AG09309 (cell line): ENCODE results near the gene AFMID.

ENCODE experiments used
- DNase-seq: peaks from one replicate; pipeline ENCODE4 v3.0.0-alpha.2; 2010; ENCODE audit warnings: low read depth
- H3K4me3 ChIP-seq: 2 replicates; pipeline ENCODE4 v1.5.1; 2011; ENCODE audit warnings: mild to moderate bottlenecking, low read depth, low read length, moderate library complexity; ENCODE audit not compliant: control insufficient read depth
- TF ChIP-seq, protein P1 (sequence below): IDR thresholded peaks from 2 replicates; pipeline ENCODE4 v1.5.1; 2011; ENCODE audit warnings: mild to moderate bottlenecking, low read depth, low read length, inconsistent platforms; ENCODE audit not compliant: insufficient read depth, control insufficient read depth; ENCODE audit errors: missing control alignments

Gene AFMID

DNA sequence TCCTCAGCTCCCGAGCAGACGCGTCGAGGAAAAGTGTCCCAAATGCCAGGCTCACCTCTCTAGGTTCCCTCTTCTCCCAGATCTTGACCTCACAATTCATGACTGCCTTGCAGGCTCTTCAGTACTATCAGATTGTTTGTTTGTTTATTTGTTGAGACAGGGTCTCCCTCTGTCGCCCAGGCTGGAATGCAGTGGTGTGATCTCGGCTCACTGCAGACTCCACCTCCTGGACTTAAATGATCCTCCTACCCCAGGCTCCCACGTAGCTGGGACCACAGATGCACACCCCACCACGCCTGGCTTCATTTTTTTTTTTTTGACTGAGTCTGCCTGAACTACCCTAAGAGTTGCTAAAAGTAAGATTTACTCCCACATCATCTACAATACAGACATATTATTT, 60.1 kb downstream of the AFMID start:
- TF ChIP-seq, protein P1, sequence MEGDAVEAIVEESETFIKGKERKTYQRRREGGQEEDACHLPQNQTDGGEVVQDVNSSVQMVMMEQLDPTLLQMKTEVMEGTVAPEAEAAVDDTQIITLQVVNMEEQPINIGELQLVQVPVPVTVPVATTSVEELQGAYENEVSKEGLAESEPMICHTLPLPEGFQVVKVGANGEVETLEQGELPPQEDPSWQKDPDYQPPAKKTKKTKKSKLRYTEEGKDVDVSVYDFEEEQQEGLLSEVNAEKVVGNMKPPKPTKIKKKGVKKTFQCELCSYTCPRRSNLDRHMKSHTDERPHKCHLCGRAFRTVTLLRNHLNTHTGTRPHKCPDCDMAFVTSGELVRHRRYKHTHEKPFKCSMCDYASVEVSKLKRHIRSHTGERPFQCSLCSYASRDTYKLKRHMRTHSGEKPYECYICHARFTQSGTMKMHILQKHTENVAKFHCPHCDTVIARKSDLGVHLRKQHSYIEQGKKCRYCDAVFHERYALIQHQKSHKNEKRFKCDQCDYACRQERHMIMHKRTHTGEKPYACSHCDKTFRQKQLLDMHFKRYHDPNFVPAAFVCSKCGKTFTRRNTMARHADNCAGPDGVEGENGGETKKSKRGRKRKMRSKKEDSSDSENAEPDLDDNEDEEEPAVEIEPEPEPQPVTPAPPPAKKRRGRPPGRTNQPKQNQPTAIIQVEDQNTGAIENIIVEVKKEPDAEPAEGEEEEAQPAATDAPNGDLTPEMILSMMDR: no peak

DNA sequence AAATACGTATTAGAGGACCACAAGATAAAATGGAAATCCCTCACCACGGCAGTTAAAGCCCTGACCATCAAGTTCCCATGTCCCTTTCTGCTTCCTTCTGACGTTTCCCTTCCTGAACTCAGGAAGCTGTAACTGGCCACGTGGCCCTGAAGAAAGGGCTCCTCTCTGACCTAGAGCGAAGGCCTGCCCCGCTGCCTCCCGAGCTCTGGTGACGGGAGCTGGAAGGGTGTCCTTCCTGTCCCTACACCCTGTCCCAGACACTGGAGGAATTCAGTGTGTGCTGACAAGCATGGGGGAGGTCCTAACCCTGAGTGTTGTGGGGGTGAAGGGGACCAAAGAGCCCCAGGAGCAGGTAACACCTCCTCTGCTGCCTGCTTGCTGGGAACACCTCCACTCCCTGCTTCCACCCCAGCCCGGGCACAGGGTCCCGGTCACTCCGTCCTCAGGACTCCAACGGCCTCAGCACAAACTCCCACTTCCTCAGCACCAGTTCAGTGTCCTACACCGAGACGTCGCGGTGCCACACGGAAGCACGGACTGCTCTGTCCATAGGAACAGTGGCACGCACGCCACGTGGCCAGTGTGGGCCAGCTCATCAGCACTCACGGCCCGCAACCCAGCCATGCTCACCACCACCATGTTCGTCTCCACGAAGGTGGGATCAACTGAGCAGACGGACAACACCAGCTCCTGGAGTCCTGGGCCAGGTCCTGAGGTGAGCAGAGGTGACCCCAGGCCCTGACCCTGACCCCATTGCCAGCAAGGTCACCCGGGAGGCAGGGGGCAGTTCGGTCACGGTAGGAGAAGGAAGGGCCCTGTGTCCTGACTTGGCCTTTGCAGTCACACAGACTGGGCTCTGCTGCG, 61.1 kb downstream of the AFMID start:
- H3K4me3 ChIP-seq: no peak overlapping the region
- TF ChIP-seq, protein P1: no peak
- DNase-seq: no peak

More for the DNA sequence above, 60.1 kb downstream of the AFMID start:
- DNase-seq: no peak
- H3K4me3 ChIP-seq: no peak overlapping the region

DNA sequence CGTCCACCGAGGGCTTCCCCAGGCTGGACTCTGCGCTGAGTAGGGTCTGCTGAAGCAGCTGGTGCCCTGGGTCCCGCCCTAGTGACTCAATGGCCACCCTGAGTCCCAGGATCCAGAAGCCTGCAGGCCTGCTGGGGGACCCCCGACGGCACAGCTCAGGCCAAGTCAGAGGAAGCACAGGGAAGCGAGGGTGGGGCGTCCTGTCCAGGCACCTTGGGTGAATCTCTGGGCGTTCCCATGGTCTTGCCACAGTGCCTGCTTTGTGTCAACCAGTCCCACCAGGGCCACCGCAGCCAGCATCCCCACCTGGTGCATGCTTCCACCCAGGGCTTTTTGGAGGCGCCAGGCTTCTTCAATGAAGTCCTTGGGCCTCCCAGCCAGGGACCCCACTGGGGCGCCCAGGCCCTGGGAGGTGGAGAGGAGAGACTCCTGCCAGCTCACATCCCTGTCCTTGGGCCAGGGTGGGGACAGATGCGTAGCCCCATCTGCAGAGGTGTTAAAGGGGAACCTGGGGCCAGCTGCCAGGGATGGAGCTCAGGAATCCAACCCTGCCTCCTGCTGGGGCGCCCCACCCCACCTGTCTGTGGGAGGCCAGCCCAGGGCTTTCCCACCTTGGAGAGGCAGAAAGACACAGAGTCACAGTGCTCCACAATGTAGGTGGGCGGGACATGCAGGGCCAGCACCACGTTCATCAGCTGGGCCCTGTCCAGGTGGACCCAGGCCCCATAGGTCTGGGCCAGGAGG, 62.1 kb downstream of the AFMID start:
- no peak overlapping the region for H3K4me3 ChIP-seq
- no peak for DNase-seq
- TF ChIP-seq, protein P1: no peak

DNA sequence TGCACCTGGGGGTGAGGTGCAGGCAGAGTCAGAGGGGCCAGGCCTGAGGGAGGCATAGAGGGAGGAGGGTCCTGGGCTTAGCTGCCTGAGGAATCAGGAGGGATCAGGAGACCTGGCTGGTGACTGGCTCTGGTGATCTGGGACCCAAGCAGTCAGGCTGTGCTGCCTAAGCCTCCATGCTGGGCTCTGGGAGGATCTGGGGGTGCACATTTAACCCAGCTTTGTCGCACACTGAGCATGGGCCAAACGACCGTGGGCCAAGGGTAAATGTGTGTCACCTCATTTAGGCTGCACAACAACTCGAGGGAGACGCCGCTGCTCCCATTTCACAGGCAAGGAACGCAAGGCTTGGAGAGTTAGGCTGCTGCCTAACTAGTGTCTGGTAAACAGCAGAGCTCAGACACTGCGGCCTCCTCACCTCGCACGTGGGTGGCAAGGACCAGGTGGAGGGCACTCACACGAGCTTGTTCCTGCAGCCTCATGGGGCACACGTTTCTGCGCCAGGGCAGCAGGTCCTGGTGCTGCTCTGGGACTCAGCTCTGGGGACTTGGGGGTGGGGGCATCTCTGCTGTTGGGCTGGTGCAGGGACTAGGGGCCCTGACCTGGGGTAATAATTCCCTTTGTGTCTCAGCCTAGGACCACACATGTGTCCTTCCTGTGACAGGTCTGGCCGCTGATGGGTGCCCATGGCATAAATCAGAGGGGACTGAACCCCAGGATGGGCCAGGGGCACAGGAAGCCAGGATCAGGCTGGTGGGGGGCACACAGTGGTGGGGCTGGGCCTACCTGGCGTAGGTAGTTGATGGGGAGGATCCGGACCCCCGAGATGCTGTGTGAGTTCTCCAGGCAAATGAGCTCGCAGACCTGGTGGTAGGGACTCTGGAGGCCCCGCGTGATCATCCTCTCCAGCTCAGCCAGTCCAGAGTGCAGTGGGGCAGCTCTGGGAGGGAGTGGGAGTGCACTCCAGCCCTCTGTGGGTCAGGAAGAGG, 63.0 kb downstream of the AFMID start:
- DNase-seq: no peak
- TF ChIP-seq, protein P1: no peak
- no peak overlapping the region for H3K4me3 ChIP-seq

DNA sequence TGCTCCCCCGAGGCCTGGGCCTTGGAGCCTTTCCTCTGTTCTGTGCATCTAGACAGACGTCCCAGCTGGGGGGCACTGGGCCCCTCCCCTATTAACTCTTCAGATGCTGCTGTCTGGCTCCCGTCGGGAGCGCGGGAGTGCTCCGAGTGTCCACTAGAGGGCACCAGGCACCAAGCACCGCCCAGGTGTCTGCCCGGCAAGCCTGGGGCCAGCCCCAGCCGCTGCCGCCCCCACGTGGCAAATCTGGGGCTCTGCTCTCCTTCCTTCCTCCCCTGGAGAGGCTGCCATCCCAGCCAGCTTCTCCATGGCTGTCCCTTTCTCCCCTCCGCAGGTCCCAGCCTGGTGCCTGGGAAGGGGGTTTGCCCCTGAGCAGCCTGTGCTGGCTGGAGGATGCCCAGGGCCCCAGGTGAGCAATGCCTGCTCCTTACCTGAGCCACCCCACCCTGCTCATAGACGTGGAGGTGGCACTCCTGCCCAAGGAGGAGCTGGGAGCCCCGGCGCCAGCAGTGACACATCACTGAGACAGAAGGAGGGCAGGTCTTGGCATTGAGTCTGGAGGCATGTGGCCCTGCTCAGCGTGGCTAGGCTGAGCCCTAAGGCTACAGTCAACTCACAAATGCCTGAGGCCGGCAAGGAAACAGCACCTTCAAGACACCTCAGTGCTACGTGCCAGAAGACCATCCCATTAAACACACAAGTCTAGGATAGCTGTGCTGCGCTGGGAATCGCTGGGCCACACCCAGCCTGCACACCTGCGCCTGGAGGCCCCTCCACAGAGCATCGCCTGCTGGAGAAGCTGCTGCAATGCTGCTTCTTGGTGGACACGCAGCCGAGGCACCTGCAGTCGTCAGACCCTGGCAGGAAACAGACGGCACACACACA, 64.0 kb downstream of the AFMID start:
- DNase-seq: no peak
- TF ChIP-seq, protein P1: peak; percentile 100
- no peak overlapping the region for H3K4me3 ChIP-seq

DNA sequence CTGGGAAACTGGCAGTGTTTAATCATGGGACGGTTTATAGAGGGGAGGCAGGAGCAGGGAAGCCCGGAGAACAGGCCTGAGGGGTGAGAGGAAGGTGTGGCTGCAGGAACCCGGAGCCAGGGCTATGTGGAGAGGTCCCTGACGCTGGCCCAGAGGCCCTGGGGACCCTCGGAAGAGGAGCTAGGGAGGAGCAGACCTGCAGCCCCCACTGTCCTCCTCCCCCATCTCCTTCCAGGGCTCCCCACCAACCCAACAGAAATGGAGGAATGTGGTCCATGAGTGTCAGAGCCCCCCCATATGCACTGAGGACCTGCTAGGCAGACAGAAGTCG, 64.6 kb downstream of the AFMID start:
- H3K4me3 ChIP-seq: no peak overlapping the region
- DNase-seq: no peak
- TF ChIP-seq, protein P1: no peak
